Measurements from ENCODE around the gene NFATC2IP. TPM values are rescaled to one million over a fixed set of nuclear protein-coding genes. Genes with fewer than 3 reads are reported as not detected.

Gene NFATC2IP
- total and polyA plus RNA-seq, 2 of the 8 experiments (the other 6 are each of a cell fraction or from before 2014, with no cell fraction given), result 54.4 to 71.5 TPM

- H2BK5ac ChIP-seq (ENCODE audit: low read depth, low read length), result no peak overlapping the region
- H3K9me3 ChIP-seq (ENCODE audit: insufficient read depth in 2 of 2, low read depth in 1 of 2, low read length in 1 of 2), result no peaks in the 10 kb centered on the region
- H3K79me1 ChIP-seq (ENCODE audit: low read depth, low read length), result no peaks in the 10 kb centered on the region
- H3K27ac ChIP-seq (ENCODE audit: low read depth, low read length), result no peak overlapping the region
- H2AFZ ChIP-seq (ENCODE audit: low read length), result no peak overlapping the region
- peaks cover 0 to 2% (median 0%) of the 10 kb centered on the region in 4 experiments; a peak in 2 of 7 replicates for H3K4me1 ChIP-seq (replicated peaks in 1 of 4; ENCODE audit: control insufficient read depth in 3 of 4, insufficient read depth in 4 of 4, low read length in 3 of 4)
- H3K56ac ChIP-seq (replicated peaks; ENCODE audit: insufficient read length, low read depth, low read length), result no peak overlapping the region
- no peak overlapping the region for H3K23ac ChIP-seq (ENCODE audit: insufficient read length)
- no peaks in the 10 kb centered on the region for H4K20me1 ChIP-seq (replicated peaks in 1 of 2; ENCODE audit: control insufficient read depth in 1 of 2, insufficient read depth in 2 of 2, low read length in 2 of 2)
- H3K18ac ChIP-seq (ENCODE audit: extremely low read depth, low read length), result no peak overlapping the region
- H3K4me2 ChIP-seq (ENCODE audit: insufficient read depth in 1 of 2, low read depth in 2 of 2, low read length in 2 of 2), result no peak overlapping the region
- H2BK120ac ChIP-seq (replicated peaks; ENCODE audit: low read depth, low read length), result no peak overlapping the region
- H4K91ac ChIP-seq (replicated peaks; ENCODE audit: insufficient read length, low read length), result no peak overlapping the region
- no peak overlapping the region for H2BK12ac ChIP-seq (ENCODE audit: low read depth, low read length)
- H3K27me3 ChIP-seq (replicated peaks in 1 of 4; ENCODE audit: control insufficient read depth in 3 of 4, extremely low read depth in 1 of 4, insufficient read depth in 3 of 4, low read length in 3 of 4), result no peaks in the 10 kb centered on the region
- no peak overlapping the region for H3K4ac ChIP-seq (replicated peaks; ENCODE audit: insufficient read length, low read depth, low read length)
- no peak overlapping the region for H3K14ac ChIP-seq (ENCODE audit: insufficient read length)
- H3K36me3 ChIP-seq (ENCODE audit: control insufficient read depth in 2 of 4, insufficient read depth in 4 of 4, low read length in 3 of 4), result peaks cover 0 to 9% (median 5%) of the 10 kb centered on the region in 4 experiments; a peak in 4 of 8 replicates
- no peak for FAIRE-seq
- WGBS, 2 experiments (ENCODE audit: extremely low coverage in 1 of 2, insufficient coverage in 1 of 2, insufficient read length in 1 of 2, insufficient replicate concordance in 2 of 2, low coverage in 1 of 2, low lambda C conversion rate in 2 of 2, missing lambda C conversion rate in 1 of 2), result 85% methylated on average over 3 of the region's 3 CpGs; no CpG with 5 or more reads in 1 of the 2 experiments
- H3K23me2 ChIP-seq (ENCODE audit: low read depth, low read length), result no peaks in the 10 kb centered on the region; the same call in 1 of the 2 replicates
- DNase-seq (ENCODE audit: low read depth in 1 of 2, low spot score in 2 of 2), result no peak
- no peak overlapping the region for H2BK15ac ChIP-seq (ENCODE audit: low read length)
- no peak overlapping the region for H2AK5ac ChIP-seq (ENCODE audit: low read depth, low read length)
- no peak overlapping the region for H3K4me3 ChIP-seq (ENCODE audit: extremely low read depth in 1 of 4, insufficient read depth in 2 of 4, low read depth in 3 of 4, low read length in 4 of 4)
- no peak overlapping the region for H3K9ac ChIP-seq (replicated peaks in 1 of 4; ENCODE audit: extremely low read depth in 1 of 4, low read depth in 3 of 4, low read length in 3 of 4)
- H4K8ac ChIP-seq (ENCODE audit: extremely low read depth, insufficient read depth, low read length), result no peak overlapping the region
- H2BK20ac ChIP-seq (ENCODE audit: low read length), result no peak overlapping the region
- no peak overlapping the region for H4K5ac ChIP-seq (ENCODE audit: insufficient read length, low read depth, low read length)
- ChIA-PET CTCF (ENCODE audit: partially characterized antibody) (interaction anchor here (0.6 to 1.9 kb wide), 5 partner anchors 19 to 62 kb away, joined by 3 to 6 read pairs (median 4); no protein-coding TSS in a partner anchor), POLR2A (ENCODE audit: partially characterized antibody) (no interaction called here)
- no peaks in the 10 kb centered on the region for H3K79me2 ChIP-seq (ENCODE audit: control insufficient read depth in 1 of 2, insufficient read depth in 2 of 2, low read length in 2 of 2)
- TF ChIP-seq TCF12 (IDR thresholded peaks at IDR 0.05; ENCODE audit: low read depth, low read length) (no peak), JUND (IDR thresholded peaks at IDR 0.05; ENCODE audit: low read length) (no peak), EGR1 (IDR thresholded peaks at IDR 0.05; ENCODE audit: borderline replicate concordance, low read depth, low read length) (no peak), HDAC6 (IDR thresholded peaks at IDR 0.05; ENCODE audit: low read depth, low read length) (no peak), ATF2 (IDR thresholded peaks at IDR 0.05; ENCODE audit: low read length) (no peak), RBBP5 (IDR thresholded peaks at IDR 0.05; ENCODE audit: borderline replicate concordance, low read depth, low read length) (no peak), CREB1 (IDR thresholded peaks at IDR 0.05) (no peak), SIN3A (conservative IDR thresholded peaks at IDR 0.05 in 1 of 2, IDR thresholded peaks at IDR 0.05 in 1 of 2; ENCODE audit: low read depth in 1 of 2, low read length in 2 of 2) (no peak), TAF7 (optimal IDR thresholded peaks at IDR 0.05; ENCODE audit: borderline replicate concordance, low read depth, low read length) (no peak), SUZ12 (IDR thresholded peaks at IDR 0.05; ENCODE audit: low read length) (no peak), SP1 (IDR thresholded peaks at IDR 0.05; ENCODE audit: low read depth, low read length) (no peak), SP2 (IDR thresholded peaks at IDR 0.05; ENCODE audit: low read length) (no peak)
These were observed 32.0 kb upstream of the NFATC2IP start for GRCh38 chr16:28918698-28919097.

Measured in H1 (cell line).